ENCODE measurements around the gene DLX4. TPM values are rescaled to one million over a fixed set of nuclear protein-coding genes. Genes with fewer than 3 reads are reported as not detected.

Gene DLX4
- total and polyA plus RNA-seq, 10 of the 15 experiments (the other 5 are each of a cell fraction or from before 2014, with no cell fraction given), result 0.05 to 0.29 (median 0.15) TPM

- ChIA-PET CTCF (no interaction called here), POLR2A (no interaction called here), SMC1A (ENCODE audit: uncharacterized antibody, unreplicated experiment) (no interaction called here), RAD21 (ENCODE audit: unreplicated experiment) (no interaction called here)
- peak overlapping the region; percentile 44; the same call in 1 of the 2 replicates for H3K4me2 ChIP-seq (ENCODE audit: control insufficient read depth, insufficient read depth)
- WGBS (ENCODE audit: insufficient coverage, insufficient replicate concordance, low lambda C conversion rate, missing lambda C conversion rate), result 19% methylated on average over 23 of the region's 23 CpGs
- H3K4me1 ChIP-seq (ENCODE audit: control insufficient read depth, insufficient read depth, low read length), result no peaks in the 10 kb centered on the region
- H3K27me3 ChIP-seq (replicated peaks in 1 of 2; ENCODE audit: control insufficient read depth in 2 of 2, insufficient read depth in 2 of 2, low read length in 1 of 2), result peaks cover 19 to 32% of the 10 kb centered on the region in 2 experiments
- H2AFZ ChIP-seq (ENCODE audit: control insufficient read depth, low read depth, low read length), result no peak overlapping the region
- no peaks in the 10 kb centered on the region; the same call in 1 of the 3 replicates for H3K9me3 ChIP-seq (replicated peaks; ENCODE audit: control insufficient read depth, insufficient read depth, low read length)
- H3K79me2 ChIP-seq (ENCODE audit: control insufficient read depth, insufficient read depth, low read length), result no peaks in the 10 kb centered on the region
- H3K9ac ChIP-seq (ENCODE audit: control insufficient read depth, insufficient read depth, low read length), result no peak overlapping the region
- H3K27ac ChIP-seq (ENCODE audit: control insufficient read depth, insufficient read depth), result no peak overlapping the region
- no peak for FAIRE-seq
- DNase-seq (ENCODE audit: low read depth, low spot score), result no peak
- no peaks in the 10 kb centered on the region for H3K36me3 ChIP-seq (ENCODE audit: control insufficient read depth in 2 of 2, insufficient read depth in 2 of 2, low read length in 1 of 2)
- no TSS peak for BruUV-seq (replicated peaks)
- in situ Hi-C loops (cut with MboI), result loop anchor here (10.0 kb wide), 1 partner anchor 288 kb away; the partner anchor contains the start of gene SLC35B1
- no peaks in the 10 kb centered on the region for H4K20me1 ChIP-seq (ENCODE audit: control insufficient read depth, insufficient read depth)
- no peak overlapping the region for H3K4me3 ChIP-seq
- ATAC-seq, result no peak
- intact Hi-C loops (cut with micrococcal nuclease; ENCODE audit: unreplicated experiment), result loop anchor here (10.0 kb wide), 1 partner anchor 288 kb away; the partner anchor contains the start of gene SLC35B1
- TF ChIP-seq POU2F2 (IDR thresholded peaks at IDR 0.05; ENCODE audit: borderline replicate concordance, low read depth, low read length) (no peak), SKIL (IDR thresholded peaks at IDR 0.05; ENCODE audit: low read depth, poor library complexity, severe bottlenecking) (no peak), CBFB (IDR thresholded peaks at IDR 0.05; ENCODE audit: low read depth) (no peak), NKRF (conservative IDR thresholded peaks at IDR 0.05) (no peak), SMAD5 (IDR thresholded peaks at IDR 0.05; ENCODE audit: low read depth) (no peak), MTA3 (IDR thresholded peaks at IDR 0.05; ENCODE audit: borderline replicate concordance, low read length) (no peak), USF2 (IDR thresholded peaks at IDR 0.05; ENCODE audit: borderline replicate concordance, low read depth, low read length) (no peak), HDGF (IDR thresholded peaks at IDR 0.05) (no peak)
- TF ChIP-seq, protein P1, sequence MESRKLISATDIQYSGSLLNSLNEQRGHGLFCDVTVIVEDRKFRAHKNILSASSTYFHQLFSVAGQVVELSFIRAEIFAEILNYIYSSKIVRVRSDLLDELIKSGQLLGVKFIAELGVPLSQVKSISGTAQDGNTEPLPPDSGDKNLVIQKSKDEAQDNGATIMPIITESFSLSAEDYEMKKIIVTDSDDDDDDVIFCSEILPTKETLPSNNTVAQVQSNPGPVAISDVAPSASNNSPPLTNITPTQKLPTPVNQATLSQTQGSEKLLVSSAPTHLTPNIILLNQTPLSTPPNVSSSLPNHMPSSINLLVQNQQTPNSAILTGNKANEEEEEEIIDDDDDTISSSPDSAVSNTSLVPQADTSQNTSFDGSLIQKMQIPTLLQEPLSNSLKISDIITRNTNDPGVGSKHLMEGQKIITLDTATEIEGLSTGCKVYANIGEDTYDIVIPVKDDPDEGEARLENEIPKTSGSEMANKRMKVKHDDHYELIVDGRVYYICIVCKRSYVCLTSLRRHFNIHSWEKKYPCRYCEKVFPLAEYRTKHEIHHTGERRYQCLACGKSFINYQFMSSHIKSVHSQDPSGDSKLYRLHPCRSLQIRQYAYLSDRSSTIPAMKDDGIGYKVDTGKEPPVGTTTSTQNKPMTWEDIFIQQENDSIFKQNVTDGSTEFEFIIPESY (IDR thresholded peaks at IDR 0.05), result no peak
- TF ChIP-seq, protein P2, sequence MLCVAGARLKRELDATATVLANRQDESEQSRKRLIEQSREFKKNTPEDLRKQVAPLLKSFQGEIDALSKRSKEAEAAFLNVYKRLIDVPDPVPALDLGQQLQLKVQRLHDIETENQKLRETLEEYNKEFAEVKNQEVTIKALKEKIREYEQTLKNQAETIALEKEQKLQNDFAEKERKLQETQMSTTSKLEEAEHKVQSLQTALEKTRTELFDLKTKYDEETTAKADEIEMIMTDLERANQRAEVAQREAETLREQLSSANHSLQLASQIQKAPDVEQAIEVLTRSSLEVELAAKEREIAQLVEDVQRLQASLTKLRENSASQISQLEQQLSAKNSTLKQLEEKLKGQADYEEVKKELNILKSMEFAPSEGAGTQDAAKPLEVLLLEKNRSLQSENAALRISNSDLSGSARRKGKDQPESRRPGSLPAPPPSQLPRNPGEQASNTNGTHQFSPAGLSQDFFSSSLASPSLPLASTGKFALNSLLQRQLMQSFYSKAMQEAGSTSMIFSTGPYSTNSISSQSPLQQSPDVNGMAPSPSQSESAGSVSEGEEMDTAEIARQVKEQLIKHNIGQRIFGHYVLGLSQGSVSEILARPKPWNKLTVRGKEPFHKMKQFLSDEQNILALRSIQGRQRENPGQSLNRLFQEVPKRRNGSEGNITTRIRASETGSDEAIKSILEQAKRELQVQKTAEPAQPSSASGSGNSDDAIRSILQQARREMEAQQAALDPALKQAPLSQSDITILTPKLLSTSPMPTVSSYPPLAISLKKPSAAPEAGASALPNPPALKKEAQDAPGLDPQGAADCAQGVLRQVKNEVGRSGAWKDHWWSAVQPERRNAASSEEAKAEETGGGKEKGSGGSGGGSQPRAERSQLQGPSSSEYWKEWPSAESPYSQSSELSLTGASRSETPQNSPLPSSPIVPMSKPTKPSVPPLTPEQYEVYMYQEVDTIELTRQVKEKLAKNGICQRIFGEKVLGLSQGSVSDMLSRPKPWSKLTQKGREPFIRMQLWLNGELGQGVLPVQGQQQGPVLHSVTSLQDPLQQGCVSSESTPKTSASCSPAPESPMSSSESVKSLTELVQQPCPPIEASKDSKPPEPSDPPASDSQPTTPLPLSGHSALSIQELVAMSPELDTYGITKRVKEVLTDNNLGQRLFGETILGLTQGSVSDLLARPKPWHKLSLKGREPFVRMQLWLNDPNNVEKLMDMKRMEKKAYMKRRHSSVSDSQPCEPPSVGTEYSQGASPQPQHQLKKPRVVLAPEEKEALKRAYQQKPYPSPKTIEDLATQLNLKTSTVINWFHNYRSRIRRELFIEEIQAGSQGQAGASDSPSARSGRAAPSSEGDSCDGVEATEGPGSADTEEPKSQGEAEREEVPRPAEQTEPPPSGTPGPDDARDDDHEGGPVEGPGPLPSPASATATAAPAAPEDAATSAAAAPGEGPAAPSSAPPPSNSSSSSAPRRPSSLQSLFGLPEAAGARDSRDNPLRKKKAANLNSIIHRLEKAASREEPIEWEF (IDR thresholded peaks at IDR 0.05; ENCODE audit: insufficient replicate concordance, low read depth, low read length), result no peak
Measured at GRCh38 chr17:49992933-49993422, 24.0 kb downstream of the DLX4 start.
